Right lobe of liver (tissue), 4 donors: ENCODE measurements around the gene TCF7L2.

Experiments
- CTCF ChIP-seq, 4 donors: fragments of 200-600 bp in 3 of 4; fragments of 450-650 bp in 1 of 4; IDR thresholded peaks; one replicate each; pipeline versions ENCODE4 v1.5.1 to v1.8.0; 2016 to 2022; ENCODE audit warnings: antibody characterized with exemption in 4 of 4, mild to moderate bottlenecking in 2 of 4
- POLR2A ChIP-seq: fragments of 450-650 bp; IDR thresholded peaks from one replicate; pipeline ENCODE4 v1.6.1; 2017; ENCODE audit warnings: antibody characterized with exemption, mild to moderate bottlenecking
- donor health status: DM: no; HTN: no; CAD: no.
- donor health status: DM: no; HTN: no; CAD: no.
- donor health status: DM: no; HTN: yes; CAD: no.

- TF ChIP-seq POLR2A (no peak), CTCF (IDR thresholded peaks at IDR 0.05) (no peak)
Measured at GRCh38 chr10:113036619-113037018, 86.6 kb downstream of the TCF7L2 start.
